Activated CD8-positive, alpha-beta memory T cell treated with anti-CD3 and anti-CD28 coated beads for 36 hours (primary cell): ENCODE results near the gene PLEKHS1. TPM values are rescaled to one million over a fixed set of nuclear protein-coding genes. Genes with fewer than 3 reads are reported as not detected.
"Not testable (repeated sequence)": the region's sequence is repeated elsewhere in the genome, so short reads cannot be mapped to it uniquely, and the experiment has no call there.

Experiments used
- CTCF ChIA-PET: fragments of 350-600 bp; sonication (Branson Sonifier 250); formaldehyde crosslinking; loops from one replicate; lab custom pipeline; 2021; ENCODE audit warnings: antibody characterized with exemption; lab: Charles Lee
- POLR2A ChIA-PET: fragments of 350-600 bp; sonication (Branson Sonifier 250); formaldehyde crosslinking; loops from one replicate; lab custom pipeline; 2021; ENCODE audit warnings: antibody characterized with exemption; lab: Charles Lee
- total RNA-seq, 2 experiments: library from RNA; stranded (reverse); gene quantifications; one replicate each; pipeline ENCODE4 v1.2.3, GENCODE V29; 2021

Gene PLEKHS1
- total RNA-seq, 2 experiments from 2014 or later: not detected

- CTCF ChIA-PET: no interaction called here
These were observed 29.3 kb downstream of the PLEKHS1 start for GRCh38 chr10:113780681-113781250.

GRCh38 chr10:113782367-113782766 is 30.9 kb downstream of the PLEKHS1 start:
- CTCF ChIA-PET: no interaction called here
- POLR2A ChIA-PET: no interaction called here

More at GRCh38 chr10:113780681-113781250, 29.3 kb downstream of the PLEKHS1 start:
- POLR2A ChIA-PET: no interaction called here

GRCh38 chr10:113782986-113783704 is 31.7 kb downstream of the PLEKHS1 start:
- POLR2A ChIA-PET: no interaction called here
- CTCF ChIA-PET: no interaction called here

- POLR2A ChIA-PET: no interaction called here
These were observed 37.2 kb downstream of the PLEKHS1 start for GRCh38 chr10:113788604-113789083.

GRCh38 chr10:113791691-113792090 is 40.2 kb downstream of the PLEKHS1 start:
- POLR2A ChIA-PET: no interaction called here
- CTCF ChIA-PET: no interaction called here

More at GRCh38 chr10:113788604-113789083, 37.2 kb downstream of the PLEKHS1 start:
- CTCF ChIA-PET: no interaction called here

- POLR2A ChIA-PET: no interaction called here
- CTCF ChIA-PET: no interaction called here
These were observed 50.1 kb downstream of the PLEKHS1 start for GRCh38 chr10:113801569-113801968.

- CTCF ChIA-PET: no interaction called here
- POLR2A ChIA-PET: interaction anchor here (0.6 kb wide), 1 partner anchor 40 kb away, joined by 4 read pairs; no protein-coding TSS in a partner anchor
These were observed 51.5 kb downstream of the PLEKHS1 start for GRCh38 chr10:113802997-113803396.

GRCh38 chr10:113806503-113806902 is 55.0 kb downstream of the PLEKHS1 start:
- POLR2A ChIA-PET: interaction anchor here (0.7 kb wide), 2 partner anchors 31 to 58 kb away, joined by 3 to 5 read pairs; no protein-coding TSS in a partner anchor
- CTCF ChIA-PET: no interaction called here

GRCh38 chr10:113808168-113808567 is 56.7 kb downstream of the PLEKHS1 start:
- CTCF ChIA-PET: no interaction called here

GRCh38 chr10:113814700-113815099 is 63.2 kb downstream of the PLEKHS1 start:
- CTCF ChIA-PET, POLR2A ChIA-PET: not testable (repeated sequence)

More at GRCh38 chr10:113808168-113808567, 56.7 kb downstream of the PLEKHS1 start:
- POLR2A ChIA-PET: no interaction called here

GRCh38 chr10:113819989-113820388 is 68.5 kb downstream of the PLEKHS1 start:
- POLR2A ChIA-PET: no interaction called here
- CTCF ChIA-PET: no interaction called here

- ChIA-PET CTCF (no interaction called here), POLR2A (no interaction called here)
These were observed 69.0 kb downstream of the PLEKHS1 start for GRCh38 chr10:113820507-113820906.

- CTCF ChIA-PET: interaction anchor here (0.7 kb wide), 1 partner anchor 853 kb away, joined by 3 read pairs; no protein-coding TSS in a partner anchor
- POLR2A ChIA-PET: not testable (repeated sequence)
These were observed 69.8 kb downstream of the PLEKHS1 start for GRCh38 chr10:113821306-113821705.

- ChIA-PET POLR2A (no interaction called here), CTCF (no interaction called here)
These were observed 70.7 kb downstream of the PLEKHS1 start for GRCh38 chr10:113822174-113822573.

GRCh38 chr10:113823389-113823788 is 71.9 kb downstream of the PLEKHS1 start:
- ChIA-PET POLR2A (no interaction called here), CTCF (interaction anchor here (0.8 kb wide), 1 partner anchor 21 kb away, joined by 4 read pairs; no protein-coding TSS in a partner anchor)

- ChIA-PET CTCF (no interaction called here), POLR2A (no interaction called here)
These were observed 74.3 kb downstream of the PLEKHS1 start for GRCh38 chr10:113825791-113826190.

- CTCF ChIA-PET, POLR2A ChIA-PET: not testable (repeated sequence)
These were observed 77.1 kb downstream of the PLEKHS1 start for GRCh38 chr10:113828567-113828966.
